Endothelial cell of umbilical vein (primary cell): ENCODE results near the gene LIMA1. TPM values are rescaled to one million over a fixed set of nuclear protein-coding genes. Genes with fewer than 3 reads are reported as not detected.
"Not testable (repeated sequence)": the region's sequence is repeated elsewhere in the genome, so short reads cannot be mapped to it uniquely, and the experiment has no call there.

Source experiments
- BruUV-seq: library from RNA; stranded (reverse); fragments of 400-500 nt; replicated peaks from 2 replicates; lab custom pipeline; 2021; lab: Mats Ljungman, UMichigan
- CTCF ChIA-PET: fragments of 300-600, 350-600 bp; sonication (Branson Sonifier 250); formaldehyde crosslinking; loops from one replicate; lab custom pipeline; 2021; ENCODE audit warnings: antibody characterized with exemption, inconsistent platforms; lab: Charles Lee
- POLR2A ChIA-PET: fragments of 300-600, 350-600 bp; sonication (Branson Sonifier 250); formaldehyde crosslinking; loops from one replicate; lab custom pipeline; 2021; ENCODE audit warnings: antibody characterized with exemption, inconsistent platforms; lab: Charles Lee
- DNase-seq: peaks from one replicate; pipeline ENCODE4 v3.0.0-alpha.2; 2011; ENCODE audit warnings: low read depth, low spot score
- FAIRE-seq: peaks from 2 replicates; lab custom pipeline; 2011; peaks lifted over from hg19 to GRCh38; lab: Jason Lieb, UNC
- H2AFZ ChIP-seq: 2 replicates; pipeline ENCODE4 v1.6.0; 2012; ENCODE audit warnings: low read depth, low read length, control low read depth, inconsistent platforms
- H3K27ac ChIP-seq: 2 replicates; pipeline ENCODE4 v1.5.1; 2011; ENCODE audit warnings: low read depth, mild to moderate bottlenecking, control low read depth, low read length, moderate library complexity; ENCODE audit not compliant: insufficient read depth
- H3K27me3 ChIP-seq, 2 experiments: 2 replicates each; pipeline versions ENCODE4 v1.6.0 to v1.6.1; 2011; ENCODE audit warnings: low read length in 2 of 2, mixed read lengths in 1 of 2; ENCODE audit not compliant: control insufficient read depth in 2 of 2, insufficient read depth in 2 of 2
- H3K36me3 ChIP-seq, 2 experiments: 2 replicates in 1 of 2; 3 replicates in 1 of 2; pipeline ENCODE4 v1.5.1; 2011; ENCODE audit warnings: low read length in 2 of 2, mild to moderate bottlenecking in 1 of 2, moderate library complexity in 1 of 2; ENCODE audit not compliant: control insufficient read depth in 2 of 2, insufficient read depth in 2 of 2; ENCODE audit errors: extremely low read depth in 1 of 2
- H3K4me1 ChIP-seq: 3 replicates; pipeline ENCODE4 v1.5.1; 2011; ENCODE audit warnings: mild to moderate bottlenecking, low read length; ENCODE audit not compliant: control insufficient read depth, insufficient read depth; ENCODE audit errors: extremely low read depth
- H3K4me2 ChIP-seq: 2 replicates; pipeline ENCODE4 v1.6.1; 2011; ENCODE audit warnings: low read length, control low read depth, mixed read lengths; ENCODE audit not compliant: insufficient read depth
- H3K4me3 ChIP-seq, 3 experiments: fragments of 200-600 bp in 1 of 3; sonication (generic), shearing (Covaris generic) in 1 of 3; replicated peaks in 1 of 3; 2 replicates each; pipeline ENCODE4 v1.5.1; 2011 to 2016; ENCODE audit warnings: control low read depth in 3 of 3, low read length in 3 of 3, mild to moderate bottlenecking in 2 of 3, inconsistent platforms in 1 of 3, low read depth in 1 of 3, moderate library complexity in 1 of 3; ENCODE audit not compliant: insufficient read depth in 1 of 3
- H3K79me2 ChIP-seq: 2 replicates; pipeline ENCODE4 v1.6.0; 2012; ENCODE audit warnings: low read length, inconsistent platforms; ENCODE audit not compliant: control insufficient read depth, insufficient read depth
- H3K9ac ChIP-seq: replicated peaks from 2 replicates; pipeline ENCODE3; 2011; ENCODE audit warnings: low read length, control low read depth; ENCODE audit not compliant: insufficient read depth; ENCODE audit errors: extremely low read depth
- H3K9me1 ChIP-seq: replicated peaks from 3 replicates; pipeline ENCODE4 v1.6.0; 2011; ENCODE audit warnings: mild to moderate bottlenecking, low read length; ENCODE audit not compliant: control insufficient read depth, insufficient read depth; ENCODE audit errors: extremely low read depth
- H3K9me3 ChIP-seq: replicated peaks from 2 replicates; pipeline ENCODE4 v1.5.1; 2012; ENCODE audit warnings: low read length, inconsistent platforms; ENCODE audit not compliant: control insufficient read depth, insufficient read depth
- H4K20me1 ChIP-seq: replicated peaks from 2 replicates; pipeline ENCODE3; 2011; ENCODE audit warnings: mild to moderate bottlenecking, low read length; ENCODE audit not compliant: control insufficient read depth, insufficient read depth; ENCODE audit errors: extremely low read depth
- CTCF ChIP-seq, 2 donors: IDR thresholded peaks; 1 replicate in 1 of 2; 2 replicates in 1 of 2; pipeline ENCODE4 v1.5.1; 2011; ENCODE audit warnings: low read length in 2 of 2, mild to moderate bottlenecking in 2 of 2, moderate library complexity in 2 of 2, control low read depth in 1 of 2, inconsistent platforms in 1 of 2, low read depth in 1 of 2; ENCODE audit not compliant: insufficient read depth in 1 of 2; ENCODE audit errors: extremely low read depth in 1 of 2
- EZH2 ChIP-seq: IDR thresholded peaks from 2 replicates; pipeline ENCODE4 v1.6.1; 2012; ENCODE audit warnings: borderline replicate concordance, low read depth, mild to moderate bottlenecking, moderate library complexity, low read length, inconsistent platforms; ENCODE audit not compliant: severe bottlenecking
- FOS ChIP-seq: IDR thresholded peaks from 2 replicates; pipeline ENCODE4 v1.6.1; 2011; ENCODE audit warnings: mild to moderate bottlenecking, low read length, moderate library complexity, borderline replicate concordance; ENCODE audit not compliant: insufficient read depth
- GATA2 ChIP-seq: IDR thresholded peaks from 2 replicates; pipeline ENCODE4 v1.7.0; 2011; ENCODE audit warnings: low read depth, mild to moderate bottlenecking, moderate library complexity, mixed read lengths, low read length; ENCODE audit not compliant: insufficient read length, insufficient read depth
- JUN ChIP-seq: IDR thresholded peaks from 2 replicates; pipeline ENCODE4 v1.6.1; 2011; ENCODE audit warnings: borderline replicate concordance, low read depth; ENCODE audit not compliant: insufficient read length, insufficient read depth
- MYC ChIP-seq: IDR thresholded peaks from one replicate; pipeline ENCODE4 v1.6.1; 2011; ENCODE audit warnings: mild to moderate bottlenecking, low read depth, low read length
- POLR2A ChIP-seq: IDR thresholded peaks from 2 replicates; pipeline ENCODE4 v1.6.1; 2012; ENCODE audit warnings: low read depth, mild to moderate bottlenecking, control low read depth, low read length
- POLR2AphosphoS5 ChIP-seq: IDR thresholded peaks from 2 replicates; pipeline ENCODE4 v1.6.1; 2012; ENCODE audit warnings: low read depth, mild to moderate bottlenecking, control low read depth, low read length, moderate library complexity; ENCODE audit not compliant: insufficient read depth
- dilution Hi-C: fragments of 300-500 bp; cut with MboI; formaldehyde crosslinking; loops from one replicate; pipeline ENCODE4 v1.15.0; 2019; ENCODE audit warnings: low sequenced_read_pairs; ENCODE audit not compliant: extremely low pct_ligation_motif_present
- intact Hi-C: fragments of 100-400 bp; cut with micrococcal nuclease; formaldehyde crosslinking; loops from one replicate; pipeline ENCODE4 v1.10.0; 2022
- polyA plus RNA-seq, 4 experiments: library from polyadenylated mRNA; depleted of rRNA in 3 of 4; stranded (reverse) in 3 of 4; unstranded in 1 of 4; fragments of >200 nt; gene quantifications; 2 replicates each; pipeline versions ENCODE4 v1.2.1 to v1.2.3, GENCODE V29; 2011 to 2012; ENCODE audit warnings: missing spikeins in 1 of 4
- total RNA-seq: library from RNA; stranded (reverse); gene quantifications from 2 replicates; pipeline ENCODE4 v1.2.3, GENCODE V29; 2021
- TF ChIP-seq, protein P1 (sequence below): IDR thresholded peaks from 2 replicates; pipeline ENCODE4 v1.6.1; 2011; ENCODE audit not compliant: insufficient read depth, insufficient read length

LIMA1 gene
- total and polyA plus RNA-seq, 2 donors (not counting 3 experiments of a cell fraction or from before 2014, with no cell fraction given), result 35.0 to 87.3 TPM

DNA sequence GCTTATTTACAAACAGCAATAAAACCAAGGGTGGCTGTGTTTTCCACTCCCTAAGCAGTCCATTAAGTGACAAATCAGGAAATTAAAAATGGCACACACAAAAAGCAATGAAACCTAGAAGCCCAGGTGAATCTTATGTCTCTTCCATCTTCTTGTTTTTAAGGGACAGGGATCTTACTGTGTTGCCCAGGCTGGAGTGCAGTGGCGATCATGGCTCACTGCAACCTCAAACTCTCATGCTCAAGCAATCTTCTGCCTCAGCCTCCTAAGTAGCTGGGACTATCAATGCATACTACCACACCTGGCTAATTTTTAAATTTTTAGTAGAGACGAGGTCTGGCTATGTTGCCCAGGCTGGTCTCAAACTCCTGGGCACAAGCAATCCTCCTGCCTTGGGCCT lies 63.8 kb downstream of the LIMA1 start:
- peak overlapping the region in 1 of 3 experiments; percentile 96 for H3K4me3 ChIP-seq
- no peaks in the 10 kb centered on the region for H3K9me1 ChIP-seq
- BruUV-seq, result no TSS peak
- H3K4me2 ChIP-seq, result peak overlapping the region; percentile 38
- dilution Hi-C loops (no loop called here), intact Hi-C loops (no loop called here)
- H3K79me2 ChIP-seq, result peaks cover 65% of the 10 kb centered on the region
- DNase-seq (no peak), FAIRE-seq (no peak)
- no peaks in the 10 kb centered on the region for H3K27me3 ChIP-seq
- H3K9ac ChIP-seq, result no peak overlapping the region
- TF ChIP-seq POLR2A (no peak), EZH2 (no peak), FOS (no peak), JUN (no peak), POLR2AphosphoS5 (no peak), CTCF (IDR thresholded peaks at IDR 0.05; ENCODE audit: extremely low read depth in 1 of 2, insufficient read depth in 1 of 2, low read depth in 1 of 2, low read length in 2 of 2) (no peak), MYC (no peak), GATA2 (no peak)
- TF ChIP-seq, protein P1, sequence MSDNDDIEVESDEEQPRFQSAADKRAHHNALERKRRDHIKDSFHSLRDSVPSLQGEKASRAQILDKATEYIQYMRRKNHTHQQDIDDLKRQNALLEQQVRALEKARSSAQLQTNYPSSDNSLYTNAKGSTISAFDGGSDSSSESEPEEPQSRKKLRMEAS, result no peak
- H2AFZ ChIP-seq, result no peak overlapping the region
- H3K36me3 ChIP-seq, result peaks cover 0 to 2% of the 10 kb centered on the region in 2 experiments
- H3K9me3 ChIP-seq, result no peaks in the 10 kb centered on the region
- ChIA-PET POLR2A (no interaction called here), CTCF (interaction anchor here (3.7 kb wide), 1 partner anchor 43 kb away, joined by 22 read pairs; no protein-coding TSS in a partner anchor)
- no peaks in the 10 kb centered on the region for H4K20me1 ChIP-seq
- no peak overlapping the region for H3K27ac ChIP-seq
- H3K4me1 ChIP-seq, result peaks cover 28% of the 10 kb centered on the region

DNA sequence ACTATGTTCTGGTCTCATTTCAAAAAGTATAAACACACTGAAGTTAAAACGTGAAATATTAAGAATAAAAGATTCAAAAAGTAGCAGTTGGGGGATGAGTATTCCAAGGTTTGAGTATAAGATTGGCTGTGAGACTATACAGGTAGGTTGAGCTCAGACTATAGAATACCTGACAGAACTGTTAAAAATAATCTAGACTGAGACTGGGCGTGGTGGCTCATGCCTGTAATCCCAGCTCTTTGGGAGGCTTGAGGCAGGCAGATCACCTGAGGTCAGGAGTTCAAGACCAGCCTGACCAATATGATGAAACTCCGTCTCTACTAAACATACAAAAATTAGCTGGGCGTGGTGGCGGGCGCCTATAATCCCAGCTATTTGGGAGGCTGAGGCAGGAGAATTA lies 64.3 kb downstream of the LIMA1 start:
- H3K4me3 ChIP-seq, result not testable (repeated sequence)
- peaks cover 28% of the 10 kb centered on the region for H3K4me1 ChIP-seq

More for the DNA sequence above, 64.3 kb downstream of the LIMA1 start:
- H3K79me2 ChIP-seq, result peaks cover 71% of the 10 kb centered on the region
- H3K9ac ChIP-seq, H3K27me3 ChIP-seq, H4K20me1 ChIP-seq, H3K36me3 ChIP-seq, H2AFZ ChIP-seq, H3K27ac ChIP-seq, H3K9me3 ChIP-seq, DNase-seq, BruUV-seq, H3K4me2 ChIP-seq, intact Hi-C loops, POLR2A ChIA-PET, H3K9me1 ChIP-seq, FAIRE-seq, dilution Hi-C loops: not testable (repeated sequence)
- CTCF ChIA-PET, result interaction anchor here (2.7 kb wide), 1 partner anchor 95 kb away, joined by 9 read pairs; no protein-coding TSS in a partner anchor
